Hepatocyte (in vitro differentiated cells): ENCODE data around the gene TSPAN6. TPM values are rescaled to one million over a fixed set of nuclear protein-coding genes. Genes with fewer than 3 reads are reported as not detected.

Experiments
- DNase-seq: peaks from one replicate; pipeline ENCODE4 v3.0.0-alpha.2; 2016; ENCODE audit warnings: low spot score
- H2AFZ ChIP-seq: fragments of 200-600 bp; sonication (generic); 2 replicates; pipeline ENCODE4 v1.6.0; 2016; ENCODE audit warnings: antibody characterized with exemption, mild to moderate bottlenecking
- H3K27ac ChIP-seq: fragments of 200-600 bp; sonication (generic); 2 replicates; pipeline ENCODE4 v1.5.1; 2016; ENCODE audit warnings: mild to moderate bottlenecking
- H3K27me3 ChIP-seq: fragments of 200-600 bp; sonication (generic); 2 replicates; pipeline ENCODE4 v1.6.1; 2016
- H3K36me3 ChIP-seq: fragments of 200-600 bp; sonication (generic); replicated peaks from 2 replicates; pipeline ENCODE4 v1.5.1; 2016; ENCODE audit warnings: low read depth; ENCODE audit not compliant: insufficient read depth
- H3K4me1 ChIP-seq: fragments of 200-600 bp; sonication (generic); 2 replicates; pipeline ENCODE4 v1.5.1; 2016; ENCODE audit warnings: mild to moderate bottlenecking, moderate library complexity; ENCODE audit not compliant: insufficient read depth
- H3K4me2 ChIP-seq: fragments of 200-600 bp; sonication (generic); 2 replicates; pipeline ENCODE4 v1.6.0; 2016
- H3K4me3 ChIP-seq: fragments of 200-600 bp; sonication (generic); 2 replicates; pipeline ENCODE4 v1.5.1; 2016; ENCODE audit warnings: mild to moderate bottlenecking
- H3K79me2 ChIP-seq: fragments of 200-600 bp; sonication (generic); 2 replicates; pipeline ENCODE4 v1.6.0; 2017; ENCODE audit warnings: mild to moderate bottlenecking
- H3K9me2 ChIP-seq: fragments of 200-600 bp; sonication (generic); replicated peaks from 2 replicates; pipeline ENCODE4 v1.6.0; 2017; ENCODE audit warnings: mild to moderate bottlenecking; ENCODE audit not compliant: insufficient read depth
- H3K9me3 ChIP-seq: fragments of 200-600 bp; sonication (generic); 2 replicates; pipeline ENCODE4 v1.5.1; 2016; ENCODE audit warnings: low read depth, mild to moderate bottlenecking
- H4K20me1 ChIP-seq: fragments of 200-600 bp; sonication (generic); 2 replicates; pipeline ENCODE4 v1.6.0; 2016; ENCODE audit warnings: mild to moderate bottlenecking; ENCODE audit not compliant: insufficient read depth, poor library complexity, severe bottlenecking
- CTCF ChIP-seq: fragments of 200-600 bp; sonication (generic); IDR thresholded peaks from 2 replicates; pipeline ENCODE4 v1.5.1; 2016; ENCODE audit warnings: antibody characterized with exemption, mild to moderate bottlenecking; ENCODE audit not compliant: poor library complexity
- EZH2 ChIP-seq: fragments of 200-600 bp; sonication (generic); IDR thresholded peaks from 2 replicates; pipeline ENCODE4 v1.6.1; 2016; ENCODE audit warnings: antibody characterized with exemption, mild to moderate bottlenecking, borderline replicate concordance
- EZH2phosphoT487 ChIP-seq: fragments of 200-600 bp; sonication (generic); IDR thresholded peaks from one replicate; pipeline ENCODE4 v1.6.1; 2018; ENCODE audit warnings: antibody characterized with exemption, mild to moderate bottlenecking, low read depth, moderate library complexity; ENCODE audit not compliant: unreplicated experiment, severe bottlenecking
- WGBS: methylation state at CpG from one replicate; pipeline ENCODE4 v1.1.6; 2016; ENCODE audit warnings: low lambda C conversion rate; ENCODE audit errors: missing lambda C conversion rate; 5-methylcytosine and 5-hydroxymethylcytosine counted together
- polyA plus RNA-seq: library from polyadenylated mRNA; unstranded; fragments of >200 nt; fragmentation: Nextera tagmentation; extraction: Ambion mirVana; gene quantifications from 2 replicates; pipeline ENCODE4 v1.2.1, GENCODE V29; 2016
- total RNA-seq: library from RNA; depleted of rRNA; stranded (reverse); fragments of >200 nt; gene quantifications from 2 replicates; pipeline ENCODE4 v1.2.3, GENCODE V29; 2014

The TSPAN6 gene
- total and polyA plus RNA-seq, 2 experiments from 2014 or later, result 131 to 134 TPM

- Histone ChIP-seq H3K4me3 (no peak overlapping the region), H3K9me2 (no peaks in the 10 kb centered on the region), H3K27ac (no peak overlapping the region), H3K4me2 (no peak overlapping the region), H3K4me1 (peaks cover 9% of the 10 kb centered on the region), H3K27me3 (no peaks in the 10 kb centered on the region), H3K79me2 (no peaks in the 10 kb centered on the region), H3K36me3 (no peaks in the 10 kb centered on the region), H2AFZ (no peak overlapping the region), H4K20me1 (no peaks in the 10 kb centered on the region), H3K9me3 (no peaks in the 10 kb centered on the region)
- TF ChIP-seq EZH2phosphoT487 (no peak), CTCF (no peak), EZH2 (no peak)
- DNase-seq, result no peak
- WGBS, result 49% methylated on average over 2 of the region's 2 CpGs
These were observed 27.0 kb upstream of the TSPAN6 start for GRCh38 chrX:100663642-100664041.

DNA sequence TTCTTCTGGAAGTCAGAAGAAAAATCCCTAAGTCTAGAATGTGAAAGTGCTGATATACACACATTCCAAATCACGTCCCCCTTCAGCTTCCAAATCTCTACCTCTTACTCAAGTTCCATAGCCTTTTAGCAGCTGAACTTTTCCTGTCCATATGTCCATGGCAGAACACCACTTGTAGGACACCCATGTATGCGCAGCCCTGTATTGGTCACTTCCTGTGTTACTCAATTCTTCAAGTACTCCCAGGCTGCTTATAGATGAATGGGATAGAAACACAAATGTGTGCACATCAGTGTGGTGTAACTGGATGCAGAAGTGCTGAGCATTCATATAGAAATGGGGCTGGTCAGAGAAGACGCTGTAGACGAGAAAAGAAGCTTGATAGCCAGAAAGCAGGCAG, 26.2 kb upstream of the TSPAN6 start:
- no peaks in the 10 kb centered on the region for H3K9me2 ChIP-seq
- no peak overlapping the region for H2AFZ ChIP-seq
- no peak overlapping the region for H3K27ac ChIP-seq
- H3K4me1 ChIP-seq, result peaks cover 9% of the 10 kb centered on the region
- TF ChIP-seq CTCF (no peak), EZH2phosphoT487 (no peak), EZH2 (no peak)
- no peaks in the 10 kb centered on the region for H3K27me3 ChIP-seq
- WGBS, result 85% methylated on average over 4 of the region's 4 CpGs
- DNase-seq, result no peak
- H3K9me3 ChIP-seq, result no peaks in the 10 kb centered on the region
- H4K20me1 ChIP-seq, result no peaks in the 10 kb centered on the region
- no peak overlapping the region for H3K4me3 ChIP-seq
- H3K36me3 ChIP-seq, result no peaks in the 10 kb centered on the region
- no peaks in the 10 kb centered on the region for H3K79me2 ChIP-seq
- no peak overlapping the region for H3K4me2 ChIP-seq

DNA sequence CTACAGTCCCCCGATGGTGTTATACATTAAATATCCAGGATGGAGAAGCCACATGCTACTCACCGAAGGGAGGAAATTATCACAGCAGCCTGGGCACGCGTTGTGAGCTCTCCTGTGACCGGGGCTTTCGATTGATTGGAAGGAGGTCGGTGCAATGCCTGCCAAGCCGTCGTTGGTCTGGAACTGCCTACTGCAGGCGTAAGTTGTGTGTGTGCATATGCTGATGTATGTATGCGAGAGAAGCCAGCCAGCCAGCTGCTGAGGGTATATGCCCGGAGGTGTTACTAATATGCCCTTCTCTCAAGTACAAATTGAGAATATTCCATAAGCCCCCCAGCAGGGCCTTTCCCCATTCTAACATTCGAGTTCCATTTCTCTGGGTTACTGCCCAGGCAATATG, 25.6 kb upstream of the TSPAN6 start:
- H4K20me1 ChIP-seq, result no peaks in the 10 kb centered on the region
- H3K4me2 ChIP-seq, result no peak overlapping the region
- H3K36me3 ChIP-seq, result no peaks in the 10 kb centered on the region
- no peaks in the 10 kb centered on the region for H3K9me2 ChIP-seq
- no peak overlapping the region for H3K4me3 ChIP-seq
- 85% methylated on average over 13 of the region's 13 CpGs for WGBS
- no peaks in the 10 kb centered on the region for H3K9me3 ChIP-seq
- H3K4me1 ChIP-seq, result peaks cover 9% of the 10 kb centered on the region
- H2AFZ ChIP-seq, result no peak overlapping the region
- no peaks in the 10 kb centered on the region for H3K27me3 ChIP-seq
- no peak overlapping the region for H3K27ac ChIP-seq
- H3K79me2 ChIP-seq, result no peaks in the 10 kb centered on the region
- no peak for TF ChIP-seq EZH2phosphoT487
- no peak for TF ChIP-seq EZH2
- TF ChIP-seq CTCF, result no peak
- no peak for DNase-seq
